ENCODE results near the gene WFDC5.
"Not testable (repeated sequence)": the region's sequence is repeated elsewhere in the genome, so short reads cannot be mapped to it uniquely, and the experiment has no call there.

Gene WFDC5, protein sequence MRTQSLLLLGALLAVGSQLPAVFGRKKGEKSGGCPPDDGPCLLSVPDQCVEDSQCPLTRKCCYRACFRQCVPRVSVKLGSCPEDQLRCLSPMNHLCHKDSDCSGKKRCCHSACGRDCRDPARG

DNA sequence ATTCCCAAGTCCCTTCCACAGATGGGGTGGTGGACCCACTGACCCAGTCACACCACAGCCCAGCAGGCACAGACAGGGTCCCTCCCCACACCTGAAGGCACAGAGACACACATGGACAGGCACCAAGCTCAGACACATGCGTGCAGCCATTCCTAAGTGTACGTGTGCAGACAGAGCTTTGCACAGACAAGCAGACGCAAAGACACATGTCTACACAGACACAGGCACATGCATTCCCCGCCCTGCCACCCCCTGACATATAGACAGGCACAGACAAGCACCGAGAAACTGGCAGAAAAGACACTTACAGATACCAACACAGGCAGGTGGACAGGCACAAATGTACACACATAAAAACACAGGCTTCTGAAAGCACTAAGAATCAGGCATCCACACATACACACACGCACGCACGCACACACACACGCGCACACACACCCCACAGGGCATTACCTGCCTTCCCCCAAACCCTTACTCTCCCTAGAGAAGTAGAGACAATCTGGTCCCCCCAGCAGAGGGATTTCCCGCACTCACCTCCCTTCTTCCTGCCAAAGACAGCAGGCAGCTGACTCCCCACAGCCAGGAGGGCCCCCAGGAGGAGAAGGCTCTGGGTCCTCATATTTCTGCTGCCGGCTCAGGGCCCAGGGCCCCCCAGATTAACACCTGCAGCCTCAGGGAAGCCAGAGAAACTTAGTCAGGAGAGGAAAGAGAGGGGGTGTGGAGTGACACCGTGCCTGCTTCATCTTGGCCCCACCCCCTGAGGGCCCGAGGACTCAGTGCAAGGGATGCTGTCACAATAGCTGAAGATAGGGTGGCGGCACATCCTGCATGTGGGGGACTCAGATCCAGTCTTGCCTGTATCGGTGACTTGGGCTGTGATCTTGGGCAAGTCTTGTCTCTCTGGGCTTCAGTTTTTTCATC, at the start of gene WFDC5:
TSS of gene WFDC5 (minus strand) at position 710 of the 921 bp plus-strand sequence. CDS start at position 619, 91 bp downstream.
- no peak for DNase-seq (ENCODE audit: low spot score)

DNA sequence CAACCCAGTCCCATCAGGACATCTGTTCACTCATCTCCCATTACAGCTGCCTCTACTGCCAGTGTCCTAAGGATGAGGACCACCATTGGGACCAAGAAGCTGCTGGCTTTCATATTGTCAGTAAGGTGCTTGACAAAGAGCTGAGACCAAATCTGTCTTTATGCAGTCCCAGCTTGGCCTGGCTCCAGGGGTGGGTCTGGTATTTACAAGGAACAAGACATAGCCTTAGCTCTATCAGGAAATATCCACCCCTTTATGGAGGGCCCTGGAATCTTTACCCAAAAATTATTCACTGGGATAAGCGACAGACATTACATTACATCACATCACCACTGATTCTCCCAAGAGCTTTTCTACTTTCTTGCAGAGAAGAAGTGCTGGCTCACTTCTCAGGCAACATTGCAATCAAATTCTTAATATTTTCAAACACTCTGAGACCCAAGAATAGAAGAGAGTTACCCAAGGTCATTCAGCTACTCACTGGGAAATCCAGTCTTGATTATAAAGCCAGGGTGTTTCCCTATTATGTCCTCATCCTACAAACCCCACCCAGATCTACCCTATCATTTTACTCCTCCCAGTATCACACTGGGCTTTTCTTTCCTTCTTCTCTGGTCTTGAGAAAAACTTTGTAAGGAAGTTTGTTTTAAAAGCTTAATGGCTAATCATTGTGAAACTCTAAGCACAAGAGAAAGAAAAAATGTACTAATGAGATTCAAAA, 48.3 kb upstream of the WFDC5 start:
- DNase-seq (ENCODE audit: low spot score): no peak

DNA sequence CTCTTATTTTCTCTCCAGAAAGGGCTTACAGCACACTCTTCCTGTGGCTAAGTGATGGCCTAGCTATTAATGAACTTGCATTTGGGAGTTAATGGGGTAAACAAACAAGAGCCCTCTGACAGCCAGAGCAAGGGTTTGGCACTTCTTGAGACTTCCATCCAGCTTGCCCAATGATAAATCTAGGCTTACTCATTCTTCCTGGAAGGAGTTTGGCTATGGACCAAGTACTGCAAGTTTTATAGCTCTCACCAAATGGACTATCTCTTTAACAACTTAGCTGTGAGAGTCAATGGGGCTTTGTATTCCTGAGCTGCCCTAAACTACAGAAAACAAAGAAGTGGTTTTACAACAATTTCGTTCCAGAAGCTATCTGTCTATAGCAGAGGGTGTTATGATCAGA, 43.0 kb upstream of the WFDC5 start:
- DNase-seq (ENCODE audit: low spot score): no peak

DNA sequence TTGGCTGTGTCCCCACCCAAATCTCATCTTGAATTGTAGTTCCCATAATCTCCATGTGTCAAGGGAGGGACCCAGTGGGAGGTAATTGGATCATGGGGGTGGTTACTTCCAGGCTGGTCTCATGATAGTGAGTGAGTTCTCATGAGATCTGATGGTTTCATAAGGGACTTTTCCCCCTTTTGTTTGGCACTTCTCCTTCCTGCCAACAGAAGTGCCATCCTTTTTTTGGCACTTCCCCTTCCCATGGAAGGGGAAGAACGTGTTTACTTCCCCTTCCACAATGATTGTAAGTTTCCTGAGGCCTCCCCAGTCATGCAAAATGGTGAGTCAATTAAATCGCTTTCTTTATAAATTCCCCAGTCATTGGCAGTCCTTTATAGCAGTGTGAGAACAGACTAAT, 41.7 kb upstream of the WFDC5 start:
- no peak for DNase-seq (ENCODE audit: low spot score)

DNA sequence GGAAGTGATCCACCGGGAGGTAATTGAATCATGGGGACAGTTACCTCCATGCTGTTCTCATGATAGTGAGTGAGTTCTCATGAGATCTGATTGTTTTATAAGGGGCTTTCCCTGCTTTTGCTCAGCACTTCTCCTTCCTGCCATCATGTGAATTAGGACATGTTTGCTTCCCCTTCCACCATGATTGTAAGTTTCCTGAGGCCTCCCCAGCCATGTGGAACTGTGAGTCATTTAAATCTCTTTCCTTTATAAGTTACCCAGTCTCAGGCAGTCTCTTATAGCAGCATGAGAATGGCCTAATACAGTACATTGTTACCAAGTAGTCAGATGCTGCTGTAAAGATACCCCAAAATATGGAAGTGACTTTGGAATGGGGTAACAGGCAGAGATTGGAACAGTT, 39.8 kb upstream of the WFDC5 start:
- DNase-seq (ENCODE audit: low spot score): not testable (repeated sequence)

DNA sequence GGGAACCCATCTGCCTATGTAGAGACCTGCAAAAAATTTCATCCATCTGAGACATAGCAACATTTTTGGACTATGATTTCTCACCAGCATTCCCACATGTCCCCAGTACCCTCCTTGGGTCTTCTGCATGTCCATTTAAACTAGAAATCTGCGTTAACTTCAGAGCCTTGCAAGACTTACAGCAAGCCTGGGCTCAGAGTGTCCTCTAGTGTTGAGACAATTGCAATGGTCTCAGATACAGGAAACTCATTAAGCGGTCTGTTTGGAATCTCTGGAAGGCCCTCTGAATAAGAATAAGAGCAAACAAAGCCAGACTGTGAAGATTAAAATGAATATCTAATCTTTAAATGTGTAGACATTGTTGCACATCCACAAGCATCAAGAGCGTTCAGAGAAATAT, 39.2 kb upstream of the WFDC5 start:
- DNase-seq (ENCODE audit: low spot score): no peak

DNA sequence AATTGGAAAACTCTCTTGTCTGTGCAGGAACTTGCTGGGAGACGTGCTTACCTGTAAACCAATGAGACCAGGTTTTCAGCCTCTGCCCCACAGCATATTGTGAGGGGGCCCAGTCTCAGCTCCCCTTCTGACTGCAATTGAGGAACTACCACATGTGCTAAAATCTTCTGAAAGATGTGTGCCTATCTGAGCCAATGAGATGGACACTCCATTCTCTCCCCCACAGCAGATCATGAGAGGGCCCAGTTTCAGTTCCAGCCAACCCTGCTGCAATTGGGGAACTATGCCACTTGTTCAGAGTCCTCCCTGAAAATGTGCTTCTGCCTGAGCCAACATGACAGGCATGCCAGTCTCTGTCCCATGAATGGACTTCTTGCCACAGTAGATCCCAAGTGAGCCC, 38.8 kb upstream of the WFDC5 start:
- DNase-seq (ENCODE audit: low spot score): no peak

DNA sequence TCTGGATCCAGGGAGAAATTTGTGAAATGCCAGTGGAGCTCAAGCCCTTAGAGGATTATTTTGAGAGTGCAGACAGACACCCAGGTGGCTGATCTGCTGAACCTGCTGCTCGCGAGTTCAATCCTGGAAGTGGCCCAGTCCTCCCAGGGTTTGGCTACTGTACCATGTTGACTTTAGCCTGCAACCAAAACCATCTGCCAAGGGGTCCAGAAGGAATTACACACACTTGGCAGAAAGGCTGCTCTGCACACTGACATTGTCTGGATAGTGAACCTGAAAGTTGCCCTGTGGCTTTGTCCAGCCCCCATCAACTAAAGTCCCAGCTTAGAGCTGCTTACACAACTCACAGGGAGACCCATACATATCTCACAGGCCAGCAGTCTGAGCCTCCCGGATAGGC, 38.2 kb upstream of the WFDC5 start:
- no peak for DNase-seq (ENCODE audit: low spot score)

DNA sequence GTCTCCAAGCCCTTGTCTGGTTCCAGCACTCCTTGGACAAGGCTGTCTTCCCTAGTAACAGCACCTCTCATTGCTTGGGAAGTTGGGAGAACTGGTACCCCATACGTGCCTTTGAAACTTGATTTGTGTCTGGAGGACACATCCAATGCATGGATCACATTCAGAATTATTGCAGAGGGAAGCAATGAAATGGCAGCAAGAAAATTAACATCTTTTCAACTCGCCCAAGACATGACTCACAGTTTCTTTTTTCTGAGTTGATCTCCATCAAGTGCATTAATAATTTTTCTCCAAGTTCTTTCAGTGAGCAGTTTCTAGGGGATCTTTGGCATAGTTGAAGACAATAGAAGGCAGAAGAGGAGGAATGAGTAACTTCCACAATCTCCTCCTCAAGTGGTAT, 37.4 kb upstream of the WFDC5 start:
- no peak for DNase-seq (ENCODE audit: low spot score)

DNA sequence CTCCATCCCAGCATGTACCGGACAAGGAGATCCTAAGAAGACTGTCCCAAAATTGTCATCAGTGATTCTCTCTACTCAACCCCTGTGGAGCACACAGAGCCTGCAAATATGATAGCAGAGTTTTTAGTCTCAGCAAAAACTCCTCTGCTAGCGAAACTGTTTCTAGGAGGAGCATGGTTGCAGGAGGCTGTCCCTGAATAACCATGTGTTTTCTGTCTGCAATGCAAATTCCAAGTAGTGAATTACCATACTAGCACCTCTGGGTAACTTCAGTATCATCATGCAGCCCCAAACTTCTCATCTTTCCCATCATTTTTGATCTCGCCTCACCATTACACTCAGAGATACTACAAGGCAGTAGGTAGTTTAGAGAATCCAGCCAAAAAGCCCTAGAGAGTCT, 34.1 kb upstream of the WFDC5 start:
- DNase-seq (ENCODE audit: low spot score): no peak

DNA sequence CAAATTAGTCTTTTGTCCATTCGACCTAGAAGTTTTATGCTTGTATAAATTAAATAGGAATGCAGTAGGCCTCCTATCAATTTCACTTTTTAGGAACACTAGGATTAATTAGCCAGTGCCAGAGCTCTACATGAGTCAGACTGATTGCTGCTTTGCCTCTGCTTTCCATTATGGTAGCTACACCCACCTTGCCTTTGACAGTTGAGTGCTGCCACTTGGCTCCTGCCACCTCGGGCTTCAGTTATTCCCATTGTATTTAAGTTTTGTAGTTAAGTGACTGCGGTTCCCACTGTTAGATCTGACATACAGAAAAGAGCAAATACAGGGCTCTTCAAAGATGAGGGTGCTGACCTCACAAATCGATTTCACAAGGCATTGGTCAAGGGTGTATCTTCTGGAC, 25.9 kb upstream of the WFDC5 start:
- no peak for DNase-seq (ENCODE audit: low spot score)

DNA sequence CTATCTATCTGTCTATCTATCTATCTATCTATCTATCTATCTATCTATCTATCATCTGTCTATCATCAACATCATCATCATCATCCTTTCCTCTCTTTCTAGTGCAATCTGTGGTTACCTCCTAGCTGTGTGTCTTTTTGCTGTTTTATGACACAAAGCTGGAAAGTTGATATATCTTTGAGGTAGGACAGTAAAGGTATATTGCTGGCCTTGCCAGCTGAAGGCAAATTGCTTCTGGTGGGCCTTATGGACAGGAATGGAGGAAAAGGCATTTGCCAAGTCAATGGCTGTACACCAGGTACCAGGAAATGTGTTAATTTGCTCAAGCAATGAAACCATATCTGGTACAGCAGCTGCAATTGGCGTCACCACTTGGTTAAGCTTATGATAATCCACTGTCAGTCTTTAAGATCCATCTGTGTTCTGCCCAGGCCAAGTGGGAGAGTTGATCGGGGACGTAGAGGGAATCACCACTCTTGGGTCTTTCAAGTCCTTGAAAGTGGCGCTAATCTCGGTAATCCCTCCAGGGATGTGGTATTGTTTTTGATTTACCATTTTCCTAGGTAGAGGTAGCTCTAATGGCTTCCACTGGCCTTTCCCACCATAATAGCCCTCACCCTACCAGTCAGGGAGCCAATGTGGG, 24.9 kb upstream of the WFDC5 start:
- not testable (repeated sequence) for DNase-seq (ENCODE audit: low spot score)

DNA sequence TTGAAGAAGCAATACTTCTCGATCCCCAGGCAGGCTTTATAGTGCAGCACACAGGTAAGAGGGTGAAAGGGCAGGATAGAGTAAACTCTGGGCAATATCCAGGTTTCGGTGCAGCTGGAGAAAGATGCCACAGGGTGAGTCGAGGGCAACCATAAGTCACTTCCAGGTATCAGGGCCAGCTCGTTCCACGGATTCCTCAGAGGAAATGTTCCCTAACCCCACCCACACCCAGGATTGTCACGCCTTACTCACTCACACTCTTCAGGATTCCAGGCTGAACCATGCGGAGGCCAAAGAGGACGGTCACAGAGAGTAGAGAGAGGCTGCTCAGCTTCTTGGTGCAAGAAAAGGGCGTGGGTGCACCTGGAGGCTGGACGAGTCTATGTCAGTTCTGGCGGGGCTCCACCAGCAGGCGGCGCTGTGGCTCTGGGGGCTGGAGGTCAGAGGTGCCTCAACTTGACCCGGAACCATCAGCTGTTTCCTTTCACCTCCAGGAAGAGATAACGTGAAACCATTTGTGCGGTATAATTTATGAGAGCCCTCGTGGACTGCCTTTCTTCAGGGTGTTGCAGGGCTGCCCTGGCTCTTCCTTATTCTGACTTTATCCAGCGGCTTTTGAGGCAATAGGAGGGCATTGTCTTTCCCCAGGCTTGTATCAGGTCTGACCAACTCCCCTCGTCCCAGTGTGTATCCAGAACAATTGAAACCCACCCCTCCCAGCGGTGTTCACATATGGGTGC, 23.8 kb upstream of the WFDC5 start:
- peak; percentile 4 for DNase-seq (ENCODE audit: low spot score)

DNA sequence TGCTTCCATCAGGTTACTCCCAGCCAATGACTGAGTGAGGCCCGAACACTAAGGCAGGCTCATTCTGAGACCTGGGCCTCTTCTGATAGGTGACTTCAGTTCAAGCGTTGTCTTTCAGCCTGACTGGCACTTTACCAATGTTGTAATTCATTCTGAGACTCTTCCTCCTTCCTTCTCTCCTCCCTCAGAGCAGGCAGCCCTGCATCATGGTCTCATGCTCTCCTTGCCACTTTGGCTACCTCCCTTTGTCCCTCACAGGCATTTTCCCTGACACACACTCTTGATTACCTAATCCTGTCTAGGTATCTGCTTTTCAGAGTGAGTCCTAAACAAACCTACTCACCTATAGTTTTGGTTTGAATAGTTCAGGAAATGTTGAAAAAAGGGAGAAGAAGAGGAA, 21.9 kb upstream of the WFDC5 start:
- DNase-seq (ENCODE audit: low spot score): no peak

DNA sequence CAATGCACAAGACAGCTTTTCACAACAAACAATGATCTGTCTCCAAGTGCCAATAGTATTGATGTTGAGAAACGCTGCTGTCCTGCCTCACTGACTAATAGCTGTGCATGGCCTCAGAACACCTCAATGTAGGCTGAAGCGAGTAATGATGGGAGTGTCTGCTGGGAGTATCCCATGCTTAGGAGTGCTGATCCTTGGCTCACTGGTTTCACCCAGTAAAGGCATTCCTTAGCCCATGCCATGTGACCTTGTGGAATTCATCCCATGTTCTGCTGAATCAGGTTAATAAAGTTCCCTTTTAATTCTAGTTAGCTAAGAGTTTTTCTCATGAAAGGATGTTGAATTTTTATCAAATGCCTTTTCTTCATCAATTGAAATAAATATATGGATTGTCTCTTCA, 13.1 kb upstream of the WFDC5 start:
- no peak for DNase-seq (ENCODE audit: low spot score)

DNA sequence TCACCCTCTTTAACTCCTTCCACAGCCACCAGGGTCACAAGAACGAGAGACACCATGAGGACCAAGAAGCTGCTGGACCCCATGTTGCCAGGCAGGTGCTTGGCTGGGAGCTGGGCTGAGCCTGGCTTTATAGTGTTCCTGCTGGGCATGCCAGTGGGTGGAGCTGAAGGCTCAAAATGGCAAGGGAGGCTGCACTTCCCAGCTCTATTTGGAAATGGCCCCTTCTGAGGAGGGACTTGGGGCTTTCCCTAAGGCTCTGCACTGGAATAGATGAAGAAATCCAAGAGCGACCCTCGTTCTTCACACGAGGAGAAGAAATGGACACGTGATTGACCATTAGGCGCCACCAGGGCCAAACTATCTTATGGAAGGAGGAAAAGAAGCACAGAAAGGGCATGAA, 9.4 kb upstream of the WFDC5 start, which contains the start of gene WFDC12:
TSS of gene WFDC12 (minus strand) at position 101 of the 400 bp plus-strand sequence. CDS start at position 83, 18 bp downstream.
- no peak for DNase-seq (ENCODE audit: low spot score)

DNA sequence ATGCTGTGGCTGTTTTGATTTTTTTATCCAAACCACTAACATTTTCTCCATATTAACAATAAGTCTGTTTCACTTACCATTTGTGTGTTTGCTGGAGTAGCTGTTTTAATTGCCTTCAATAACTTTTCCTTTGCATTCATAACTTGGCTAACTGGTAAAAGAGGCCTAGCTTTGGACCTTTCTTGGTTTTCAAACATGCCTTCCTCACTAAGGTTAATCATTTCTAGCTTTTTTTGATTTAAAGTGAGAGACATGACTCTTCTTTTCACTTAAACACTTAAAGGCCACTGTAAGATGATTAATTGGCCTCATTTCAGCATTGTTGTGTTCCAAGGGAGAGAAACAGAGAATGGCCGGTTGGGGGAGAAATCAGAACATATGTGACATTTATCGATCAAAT, 6.4 kb upstream of the WFDC5 start:
- DNase-seq (ENCODE audit: low spot score): no peak

DNA sequence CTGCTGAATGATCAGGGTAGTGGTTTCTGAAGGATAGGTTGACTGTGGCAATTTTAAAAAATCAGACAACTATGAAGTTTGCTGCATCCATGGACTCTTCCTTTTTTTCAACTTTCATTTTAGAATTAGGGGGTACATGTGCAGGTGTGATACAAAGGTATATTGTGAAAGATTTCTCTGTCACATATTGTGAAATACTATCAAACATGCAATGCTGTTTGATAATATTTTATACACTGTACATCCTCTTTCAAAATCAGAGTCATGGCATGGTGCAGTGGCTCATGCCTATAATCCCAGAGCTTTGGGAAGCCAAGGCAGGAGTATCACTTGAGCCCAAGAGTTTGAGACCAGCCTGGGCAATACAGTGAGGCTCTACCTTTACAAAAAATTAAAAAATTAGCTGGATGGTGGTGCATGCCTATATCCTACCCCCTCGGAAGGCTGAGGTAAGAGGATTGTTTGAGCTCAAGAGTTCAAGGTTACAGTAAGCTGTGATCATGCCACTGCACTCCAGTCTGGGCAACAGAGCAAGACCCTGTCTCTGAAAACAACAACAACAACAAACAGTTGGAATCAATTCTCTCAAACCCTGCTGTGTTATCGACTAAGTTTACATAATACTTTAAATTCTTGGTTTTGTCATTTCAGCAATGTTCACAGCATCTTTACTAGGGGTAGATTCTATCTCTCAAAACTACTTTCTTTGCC, 4.7 kb upstream of the WFDC5 start:
- DNase-seq (ENCODE audit: low spot score): no peak

DNA sequence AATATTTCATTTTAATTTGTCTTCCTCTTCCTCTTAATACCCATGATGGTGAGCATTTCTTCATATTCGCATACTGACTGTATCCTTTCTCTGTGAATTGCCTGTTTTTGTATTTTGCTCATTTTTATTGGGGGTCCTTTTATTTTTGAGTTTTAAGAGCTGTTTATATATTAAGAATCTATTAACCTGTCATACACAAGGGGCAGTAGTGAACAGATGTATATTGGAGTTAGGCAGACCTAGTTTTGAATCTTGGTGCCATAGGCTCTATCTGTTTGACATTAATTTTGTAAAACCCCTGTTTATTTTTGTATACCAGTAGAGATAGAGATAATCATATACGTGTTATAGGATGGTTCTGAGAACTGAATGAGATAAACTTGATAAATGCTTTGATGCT, 3.1 kb upstream of the WFDC5 start:
- DNase-seq (ENCODE audit: low spot score): no peak

DNA sequence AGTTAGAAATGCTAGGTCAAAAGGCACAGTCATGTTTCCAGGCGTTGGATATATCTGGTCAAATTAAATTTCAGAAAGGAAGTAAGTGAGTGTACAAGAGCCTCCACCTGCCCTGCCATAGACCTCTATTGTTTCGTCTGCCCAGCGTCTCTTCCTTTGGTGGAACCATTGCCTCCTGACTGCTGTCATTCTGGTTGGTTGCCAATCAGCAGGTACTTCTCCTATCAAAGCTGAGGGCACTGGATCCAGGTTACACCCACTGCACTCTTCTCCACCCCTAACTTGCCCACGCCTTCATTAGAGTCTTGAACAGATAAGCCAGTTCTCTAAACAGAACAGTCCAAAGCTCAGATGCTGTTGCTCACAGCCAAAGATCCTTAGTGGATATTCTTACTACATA, 2.6 kb upstream of the WFDC5 start:
- no peak for DNase-seq (ENCODE audit: low spot score)

DNA sequence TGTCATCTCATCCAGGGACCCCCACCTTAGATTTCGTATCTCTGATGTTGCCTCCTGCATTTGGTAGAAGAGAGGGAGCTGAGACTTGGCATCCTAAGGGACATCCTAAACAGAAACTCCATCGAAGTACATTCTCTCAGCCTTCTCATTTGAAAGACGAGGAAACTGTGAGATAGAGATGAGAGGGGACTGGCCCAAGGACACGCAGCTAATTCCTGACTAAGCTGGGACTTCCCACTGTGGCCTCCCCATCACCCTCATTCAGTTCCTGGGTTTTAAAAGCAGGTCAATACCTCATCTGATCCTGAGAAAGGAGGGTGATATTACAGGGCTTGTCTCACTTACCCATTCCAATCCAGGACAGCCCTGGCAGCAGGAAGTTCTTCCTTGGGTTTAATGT, 855 bp upstream of the WFDC5 start:
- no peak for DNase-seq (ENCODE audit: low spot score)

All from CD4-positive, alpha-beta T cell treated with Interleukin-6 at 100 ng/mL for 8 hours (primary cell).